Neural cell (in vitro differentiated cells): ENCODE results near the gene RAB40C. TPM values are rescaled to one million over a fixed set of nuclear protein-coding genes. Genes with fewer than 3 reads are reported as not detected.

ENCODE experiments used
- H2AFZ ChIP-seq: fragments of 200-600, 300-800 bp; sonication (generic), shearing (Covaris generic); 2 replicates; pipeline ENCODE4 v1.6.0; 2014; ENCODE audit warnings: low read depth, mild to moderate bottlenecking, antibody characterized with exemption, low read length, moderate library complexity
- H3F3A ChIP-seq: fragments of 200-600 bp; shearing (Covaris generic); 2 replicates; pipeline ENCODE4 v1.6.1; 2016; ENCODE audit warnings: mild to moderate bottlenecking, moderate library complexity, mixed read lengths, antibody characterized with exemption, low read length; ENCODE audit not compliant: insufficient read depth, poor library complexity, severe bottlenecking
- H3K27ac ChIP-seq: fragments of 200-600, 300-800 bp; sonication (generic), shearing (Covaris generic); 2 replicates; pipeline ENCODE4 v1.5.1; 2014; ENCODE audit warnings: mild to moderate bottlenecking, low read length, moderate library complexity
- H3K27me3 ChIP-seq: fragments of 300-800, 200-600 bp; sonication (generic), shearing (Covaris generic); 2 replicates; pipeline ENCODE4 v1.6.0; 2014; ENCODE audit warnings: mild to moderate bottlenecking, low read depth, low read length, moderate library complexity; ENCODE audit not compliant: insufficient read depth
- H3K36me3 ChIP-seq: fragments of 300-800, 200-600 bp; sonication (generic), shearing (Covaris generic); 2 replicates; pipeline ENCODE4 v1.5.1; 2014; ENCODE audit warnings: mild to moderate bottlenecking, antibody characterized with exemption, low read length, moderate library complexity; ENCODE audit not compliant: insufficient read depth
- H3K4me2 ChIP-seq: fragments of 300-800, 200-600 bp; sonication (generic), shearing (Covaris generic); 2 replicates; pipeline ENCODE4 v1.6.0; 2014; ENCODE audit warnings: mild to moderate bottlenecking, low read length
- H3K4me3 ChIP-seq: fragments of 300-800, 200-600 bp; sonication (generic), shearing (Covaris generic); 2 replicates; pipeline ENCODE4 v1.5.1; 2014; ENCODE audit warnings: mild to moderate bottlenecking, low read length, moderate library complexity
- H3K79me2 ChIP-seq: fragments of 200-600 bp; shearing (Covaris generic); replicated peaks from 2 replicates; pipeline ENCODE4 v1.6.0; 2014; ENCODE audit warnings: mild to moderate bottlenecking, low read length, moderate library complexity; ENCODE audit not compliant: insufficient read depth
- H3K9ac ChIP-seq: fragments of 300-800, 200-600 bp; sonication (generic), shearing (Covaris generic); 2 replicates; pipeline ENCODE4 v1.6.1; 2016; ENCODE audit warnings: mild to moderate bottlenecking, low read length, mixed read lengths
- H3K9me2 ChIP-seq: fragments of 200-600 bp; shearing (Covaris generic); 2 replicates; pipeline ENCODE4 v1.6.1; 2016; ENCODE audit warnings: mild to moderate bottlenecking, low read length, mixed read lengths; ENCODE audit not compliant: insufficient read depth
- H3K9me3 ChIP-seq: fragments of 200-600, 300-800 bp; sonication (generic), shearing (Covaris generic); 2 replicates; pipeline ENCODE4 v1.6.1; 2016; ENCODE audit warnings: mild to moderate bottlenecking, mixed run types, low read length, moderate library complexity, mixed read lengths
- H4K20me1 ChIP-seq: fragments of 200-600 bp; shearing (Covaris generic); 2 replicates; pipeline ENCODE4 v1.6.1; 2016; ENCODE audit warnings: mild to moderate bottlenecking, mixed run types; ENCODE audit not compliant: insufficient read depth
- EP300 ChIP-seq: fragments of 450-650 bp; conservative IDR thresholded peaks from 2 replicates; pipeline ENCODE4 v1.6.1; 2014; ENCODE audit warnings: antibody characterized with exemption, mild to moderate bottlenecking, moderate library complexity; ENCODE audit not compliant: poor library complexity, severe bottlenecking
- EZH2 ChIP-seq: fragments of 200-600, 300-800 bp; shearing (Covaris generic), sonication (generic); IDR thresholded peaks from 2 replicates; pipeline ENCODE4 v1.6.1; 2014; ENCODE audit warnings: antibody characterized with exemption, low read length, borderline replicate concordance, mild to moderate bottlenecking; ENCODE audit not compliant: insufficient read depth, poor library complexity, severe bottlenecking
- MXI1 ChIP-seq: fragments of 450-650 bp; conservative IDR thresholded peaks from 2 replicates; pipeline ENCODE4 v1.6.1; 2014; ENCODE audit warnings: antibody characterized with exemption, mild to moderate bottlenecking; ENCODE audit not compliant: poor library complexity, severe bottlenecking
- POLR2AphosphoS5 ChIP-seq: IDR thresholded peaks from 2 replicates; pipeline ENCODE4 v1.6.1; 2012
- RAD21 ChIP-seq: fragments of 450-650 bp; conservative IDR thresholded peaks from 2 replicates; pipeline ENCODE4 v1.6.1; 2014; ENCODE audit warnings: antibody characterized with exemption, mild to moderate bottlenecking, moderate library complexity
- SMC3 ChIP-seq: fragments of 450-650 bp; conservative IDR thresholded peaks from 2 replicates; pipeline ENCODE4 v1.6.1; 2014; ENCODE audit warnings: antibody characterized with exemption, mild to moderate bottlenecking, moderate library complexity; ENCODE audit not compliant: poor library complexity
- TAF1 ChIP-seq: IDR thresholded peaks from 2 replicates; pipeline ENCODE4 v1.6.1; 2012; ENCODE audit warnings: low read depth
- polyA plus RNA-seq: library from polyadenylated mRNA; depleted of rRNA; stranded (reverse); fragments of >200 nt; gene quantifications from 2 replicates; pipeline ENCODE4 v1.2.3, GENCODE V29; 2014
- TF ChIP-seq, protein P1 (sequence below): fragments of 450-650 bp; IDR thresholded peaks from 2 replicates; pipeline ENCODE4 v1.5.1; 2014; ENCODE audit warnings: antibody characterized with exemption, mild to moderate bottlenecking, moderate library complexity; ENCODE audit not compliant: poor library complexity, severe bottlenecking
- TF ChIP-seq, protein P2 (sequence below): IDR thresholded peaks from 2 replicates; pipeline ENCODE4 v1.6.1; 2012; ENCODE audit warnings: borderline replicate concordance

The RAB40C gene
- polyA plus RNA-seq, 1 donor from 2014 or later, result 40.7 TPM

DNA sequence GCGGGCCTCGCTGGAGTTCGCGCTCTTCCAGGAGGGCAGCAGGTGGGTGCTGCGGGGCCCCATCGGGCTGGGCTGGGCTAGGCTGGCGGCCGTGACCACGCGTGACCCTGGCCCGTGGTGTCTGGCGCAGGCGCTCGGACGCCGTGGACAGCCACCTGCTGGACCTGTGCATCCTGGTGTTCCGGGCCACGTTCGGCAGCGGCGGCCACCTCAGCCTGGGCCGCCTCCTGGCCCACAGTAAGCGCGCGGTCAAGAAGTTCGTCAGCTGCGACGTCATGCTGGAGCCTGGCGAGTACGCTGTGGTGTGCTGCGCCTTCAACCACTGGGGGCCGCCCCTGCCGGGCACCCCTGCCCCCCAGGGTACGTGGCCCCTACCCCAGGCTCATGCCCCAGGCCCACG lies 37.7 kb upstream of the RAB40C start:
- H3K9me3 ChIP-seq, result no peaks in the 10 kb centered on the region
- no peak overlapping the region for H3K9ac ChIP-seq
- no peak overlapping the region for H3K4me3 ChIP-seq
- H3K36me3 ChIP-seq, result no peaks in the 10 kb centered on the region
- no peak overlapping the region for H3K27ac ChIP-seq
- H3K9me2 ChIP-seq, result no peaks in the 10 kb centered on the region
- H3F3A ChIP-seq, result no peaks in the 10 kb centered on the region
- no peaks in the 10 kb centered on the region for H3K27me3 ChIP-seq
- no peaks in the 10 kb centered on the region for H4K20me1 ChIP-seq
- no peaks in the 10 kb centered on the region for H3K79me2 ChIP-seq
- TF ChIP-seq, protein P1, sequence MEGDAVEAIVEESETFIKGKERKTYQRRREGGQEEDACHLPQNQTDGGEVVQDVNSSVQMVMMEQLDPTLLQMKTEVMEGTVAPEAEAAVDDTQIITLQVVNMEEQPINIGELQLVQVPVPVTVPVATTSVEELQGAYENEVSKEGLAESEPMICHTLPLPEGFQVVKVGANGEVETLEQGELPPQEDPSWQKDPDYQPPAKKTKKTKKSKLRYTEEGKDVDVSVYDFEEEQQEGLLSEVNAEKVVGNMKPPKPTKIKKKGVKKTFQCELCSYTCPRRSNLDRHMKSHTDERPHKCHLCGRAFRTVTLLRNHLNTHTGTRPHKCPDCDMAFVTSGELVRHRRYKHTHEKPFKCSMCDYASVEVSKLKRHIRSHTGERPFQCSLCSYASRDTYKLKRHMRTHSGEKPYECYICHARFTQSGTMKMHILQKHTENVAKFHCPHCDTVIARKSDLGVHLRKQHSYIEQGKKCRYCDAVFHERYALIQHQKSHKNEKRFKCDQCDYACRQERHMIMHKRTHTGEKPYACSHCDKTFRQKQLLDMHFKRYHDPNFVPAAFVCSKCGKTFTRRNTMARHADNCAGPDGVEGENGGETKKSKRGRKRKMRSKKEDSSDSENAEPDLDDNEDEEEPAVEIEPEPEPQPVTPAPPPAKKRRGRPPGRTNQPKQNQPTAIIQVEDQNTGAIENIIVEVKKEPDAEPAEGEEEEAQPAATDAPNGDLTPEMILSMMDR, result no peak
- TF ChIP-seq EZH2 (no peak), EP300 (no peak), SMC3 (no peak), TAF1 (no peak), MXI1 (no peak), RAD21 (no peak), POLR2AphosphoS5 (no peak)
- TF ChIP-seq, protein P2, sequence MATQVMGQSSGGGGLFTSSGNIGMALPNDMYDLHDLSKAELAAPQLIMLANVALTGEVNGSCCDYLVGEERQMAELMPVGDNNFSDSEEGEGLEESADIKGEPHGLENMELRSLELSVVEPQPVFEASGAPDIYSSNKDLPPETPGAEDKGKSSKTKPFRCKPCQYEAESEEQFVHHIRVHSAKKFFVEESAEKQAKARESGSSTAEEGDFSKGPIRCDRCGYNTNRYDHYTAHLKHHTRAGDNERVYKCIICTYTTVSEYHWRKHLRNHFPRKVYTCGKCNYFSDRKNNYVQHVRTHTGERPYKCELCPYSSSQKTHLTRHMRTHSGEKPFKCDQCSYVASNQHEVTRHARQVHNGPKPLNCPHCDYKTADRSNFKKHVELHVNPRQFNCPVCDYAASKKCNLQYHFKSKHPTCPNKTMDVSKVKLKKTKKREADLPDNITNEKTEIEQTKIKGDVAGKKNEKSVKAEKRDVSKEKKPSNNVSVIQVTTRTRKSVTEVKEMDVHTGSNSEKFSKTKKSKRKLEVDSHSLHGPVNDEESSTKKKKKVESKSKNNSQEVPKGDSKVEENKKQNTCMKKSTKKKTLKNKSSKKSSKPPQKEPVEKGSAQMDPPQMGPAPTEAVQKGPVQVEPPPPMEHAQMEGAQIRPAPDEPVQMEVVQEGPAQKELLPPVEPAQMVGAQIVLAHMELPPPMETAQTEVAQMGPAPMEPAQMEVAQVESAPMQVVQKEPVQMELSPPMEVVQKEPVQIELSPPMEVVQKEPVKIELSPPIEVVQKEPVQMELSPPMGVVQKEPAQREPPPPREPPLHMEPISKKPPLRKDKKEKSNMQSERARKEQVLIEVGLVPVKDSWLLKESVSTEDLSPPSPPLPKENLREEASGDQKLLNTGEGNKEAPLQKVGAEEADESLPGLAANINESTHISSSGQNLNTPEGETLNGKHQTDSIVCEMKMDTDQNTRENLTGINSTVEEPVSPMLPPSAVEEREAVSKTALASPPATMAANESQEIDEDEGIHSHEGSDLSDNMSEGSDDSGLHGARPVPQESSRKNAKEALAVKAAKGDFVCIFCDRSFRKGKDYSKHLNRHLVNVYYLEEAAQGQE, result no peak
- no peak overlapping the region for H2AFZ ChIP-seq
- no peak overlapping the region for H3K4me2 ChIP-seq

DNA sequence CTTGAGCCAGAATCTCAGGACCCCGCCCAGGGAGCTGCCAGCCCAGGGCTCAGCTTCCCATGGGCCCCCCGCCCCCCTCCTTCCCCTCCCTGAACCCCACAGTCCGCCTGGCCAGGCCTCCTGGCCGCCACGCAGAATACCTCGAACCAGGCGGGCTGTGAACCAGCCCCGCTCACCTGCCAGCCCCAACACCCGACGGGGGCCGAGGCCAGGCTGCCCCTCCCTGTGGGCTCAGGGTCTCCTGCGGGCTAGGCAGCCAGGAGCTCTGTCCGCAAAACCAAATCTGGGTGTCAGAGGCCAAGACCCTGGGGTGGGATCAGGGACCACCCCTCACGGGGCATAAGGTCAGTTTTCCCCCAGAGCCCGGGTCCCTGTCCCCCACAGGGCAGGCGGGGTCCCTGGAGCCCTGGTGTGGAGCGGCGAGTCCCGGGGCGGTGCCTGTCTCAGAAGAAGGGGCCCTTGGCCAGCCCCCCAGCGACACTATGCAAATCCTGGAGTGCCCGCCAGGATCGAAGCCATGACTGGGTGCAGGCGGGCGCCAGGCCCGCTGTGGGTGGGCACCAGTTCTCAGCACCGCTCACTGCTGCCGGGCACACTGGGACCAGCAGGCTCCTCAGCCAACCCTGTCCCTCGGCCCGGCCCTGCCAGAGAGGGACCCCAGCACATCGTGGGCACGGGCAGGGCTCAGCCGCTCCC lies 36.1 kb upstream of the RAB40C start:
- Histone ChIP-seq H3K27ac (no peak overlapping the region), H3F3A (no peaks in the 10 kb centered on the region), H3K9ac (no peak overlapping the region), H3K36me3 (no peaks in the 10 kb centered on the region), H3K4me2 (no peak overlapping the region), H3K79me2 (no peaks in the 10 kb centered on the region), H4K20me1 (no peaks in the 10 kb centered on the region), H3K4me3 (no peak overlapping the region), H2AFZ (no peak overlapping the region), H3K27me3 (peaks cover 7% of the 10 kb centered on the region), H3K9me3 (no peaks in the 10 kb centered on the region), H3K9me2 (no peaks in the 10 kb centered on the region)
- TF ChIP-seq, protein P1, result no peak
- no peak for TF ChIP-seq POLR2AphosphoS5
- no peak for TF ChIP-seq EZH2
- TF ChIP-seq EP300, result no peak
- TF ChIP-seq, protein P2, result no peak
- no peak for TF ChIP-seq SMC3
- TF ChIP-seq RAD21, result no peak
- no peak for TF ChIP-seq MXI1
- TF ChIP-seq TAF1, result no peak
